Measurements from ENCODE around the gene SEC11A.

The SEC11A gene

DNA sequence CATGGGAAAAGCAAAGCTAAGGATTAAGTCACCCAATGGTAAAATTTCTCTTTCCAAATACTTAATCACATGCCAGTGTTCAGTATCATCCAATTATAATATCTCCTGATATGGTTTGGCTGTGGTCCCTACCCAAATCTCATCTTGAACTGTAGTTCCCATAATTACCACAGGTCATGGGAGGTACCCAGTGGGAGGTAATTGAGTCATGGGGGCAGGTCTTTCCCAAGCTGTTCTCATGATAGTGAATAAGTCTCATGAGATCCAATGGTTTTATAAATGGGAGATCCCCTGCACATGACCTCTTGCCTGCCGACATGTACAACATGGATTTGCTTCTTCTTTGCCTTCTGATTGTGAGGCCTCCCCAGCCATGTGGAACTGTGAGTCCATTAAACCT is 31.8 kb downstream of the SEC11A start:
- TF ChIP-seq, protein P1, sequence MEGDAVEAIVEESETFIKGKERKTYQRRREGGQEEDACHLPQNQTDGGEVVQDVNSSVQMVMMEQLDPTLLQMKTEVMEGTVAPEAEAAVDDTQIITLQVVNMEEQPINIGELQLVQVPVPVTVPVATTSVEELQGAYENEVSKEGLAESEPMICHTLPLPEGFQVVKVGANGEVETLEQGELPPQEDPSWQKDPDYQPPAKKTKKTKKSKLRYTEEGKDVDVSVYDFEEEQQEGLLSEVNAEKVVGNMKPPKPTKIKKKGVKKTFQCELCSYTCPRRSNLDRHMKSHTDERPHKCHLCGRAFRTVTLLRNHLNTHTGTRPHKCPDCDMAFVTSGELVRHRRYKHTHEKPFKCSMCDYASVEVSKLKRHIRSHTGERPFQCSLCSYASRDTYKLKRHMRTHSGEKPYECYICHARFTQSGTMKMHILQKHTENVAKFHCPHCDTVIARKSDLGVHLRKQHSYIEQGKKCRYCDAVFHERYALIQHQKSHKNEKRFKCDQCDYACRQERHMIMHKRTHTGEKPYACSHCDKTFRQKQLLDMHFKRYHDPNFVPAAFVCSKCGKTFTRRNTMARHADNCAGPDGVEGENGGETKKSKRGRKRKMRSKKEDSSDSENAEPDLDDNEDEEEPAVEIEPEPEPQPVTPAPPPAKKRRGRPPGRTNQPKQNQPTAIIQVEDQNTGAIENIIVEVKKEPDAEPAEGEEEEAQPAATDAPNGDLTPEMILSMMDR (IDR thresholded peaks at IDR 0.05; ENCODE audit: low read length, missing control alignments), result no peak
- H3K4me3 ChIP-seq (replicated peaks; ENCODE audit: low read depth, low read length), result no peak overlapping the region
- DNase-seq (ENCODE audit: low read depth), result peak; percentile 70

DNA sequence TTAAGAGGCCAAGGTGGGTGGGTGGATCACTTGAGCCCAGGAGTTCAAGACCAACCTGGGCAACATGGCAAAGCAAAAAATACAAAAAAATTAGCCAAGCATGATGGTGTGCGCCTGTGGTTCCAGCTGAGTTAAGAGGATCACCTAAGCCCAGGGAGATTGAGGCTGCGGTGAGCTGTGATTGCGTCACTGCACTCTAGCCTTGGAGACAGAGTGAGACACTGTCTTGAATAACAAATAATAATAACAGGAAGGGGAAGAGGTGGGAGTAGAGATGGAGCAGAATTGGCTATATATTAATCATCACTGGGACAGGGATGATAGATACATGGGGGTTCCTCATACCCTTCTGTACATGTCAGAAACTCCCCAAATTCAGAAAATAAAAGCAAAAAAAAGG is 34.1 kb downstream of the SEC11A start:
- DNase-seq (ENCODE audit: low read depth), result peak; percentile 92
- TF ChIP-seq, protein P1 (IDR thresholded peaks at IDR 0.05; ENCODE audit: low read length, missing control alignments), result no peak
- H3K4me3 ChIP-seq (replicated peaks; ENCODE audit: low read depth, low read length), result no peak overlapping the region

DNA sequence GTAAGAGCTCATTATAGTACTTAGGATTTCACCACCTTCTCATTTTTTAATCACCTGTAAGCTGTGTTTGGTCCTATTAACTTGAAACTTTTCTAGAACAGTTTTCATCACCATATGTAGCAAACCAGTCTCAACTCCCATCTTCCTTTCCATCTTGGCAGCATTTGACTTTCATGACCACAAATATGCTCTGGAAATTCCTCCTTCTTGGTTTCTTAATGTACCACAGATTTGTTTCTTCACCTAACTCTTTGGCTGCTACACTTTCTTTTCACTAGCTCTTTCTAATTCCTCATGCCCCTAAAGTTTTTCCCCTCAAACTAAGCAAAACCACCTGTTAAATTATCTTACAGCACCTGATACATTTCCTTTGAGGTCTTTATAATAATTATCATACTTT is 44.7 kb downstream of the SEC11A start:
- TF ChIP-seq, protein P1 (IDR thresholded peaks at IDR 0.05; ENCODE audit: low read length, missing control alignments), result no peak
- DNase-seq (ENCODE audit: low read depth), result peak; percentile 86
- H3K4me3 ChIP-seq (replicated peaks; ENCODE audit: low read depth, low read length), result no peak overlapping the region

DNA sequence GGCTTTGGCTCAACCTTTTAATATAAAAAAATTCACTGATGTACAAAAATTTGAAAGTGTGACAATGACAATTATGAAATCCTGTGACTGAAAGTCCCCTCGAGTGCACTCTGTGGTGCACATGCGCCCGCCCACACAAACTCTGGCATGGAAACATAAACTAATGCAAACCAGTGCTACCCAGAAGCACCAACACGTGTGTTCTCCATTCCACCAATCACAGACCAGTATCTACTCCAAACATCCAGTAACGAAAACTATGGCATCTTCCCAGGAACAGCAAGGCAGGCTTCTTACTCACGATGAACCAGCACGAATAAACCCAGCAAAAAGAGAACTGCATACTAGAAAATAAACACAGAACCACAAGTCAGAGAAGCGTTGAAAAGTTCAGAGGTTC is 46.2 kb downstream of the SEC11A start:
- no peak overlapping the region for H3K4me3 ChIP-seq (replicated peaks; ENCODE audit: low read depth, low read length)
- TF ChIP-seq, protein P1 (IDR thresholded peaks at IDR 0.05; ENCODE audit: low read length, missing control alignments), result no peak
- DNase-seq (ENCODE audit: low read depth), result no peak

DNA sequence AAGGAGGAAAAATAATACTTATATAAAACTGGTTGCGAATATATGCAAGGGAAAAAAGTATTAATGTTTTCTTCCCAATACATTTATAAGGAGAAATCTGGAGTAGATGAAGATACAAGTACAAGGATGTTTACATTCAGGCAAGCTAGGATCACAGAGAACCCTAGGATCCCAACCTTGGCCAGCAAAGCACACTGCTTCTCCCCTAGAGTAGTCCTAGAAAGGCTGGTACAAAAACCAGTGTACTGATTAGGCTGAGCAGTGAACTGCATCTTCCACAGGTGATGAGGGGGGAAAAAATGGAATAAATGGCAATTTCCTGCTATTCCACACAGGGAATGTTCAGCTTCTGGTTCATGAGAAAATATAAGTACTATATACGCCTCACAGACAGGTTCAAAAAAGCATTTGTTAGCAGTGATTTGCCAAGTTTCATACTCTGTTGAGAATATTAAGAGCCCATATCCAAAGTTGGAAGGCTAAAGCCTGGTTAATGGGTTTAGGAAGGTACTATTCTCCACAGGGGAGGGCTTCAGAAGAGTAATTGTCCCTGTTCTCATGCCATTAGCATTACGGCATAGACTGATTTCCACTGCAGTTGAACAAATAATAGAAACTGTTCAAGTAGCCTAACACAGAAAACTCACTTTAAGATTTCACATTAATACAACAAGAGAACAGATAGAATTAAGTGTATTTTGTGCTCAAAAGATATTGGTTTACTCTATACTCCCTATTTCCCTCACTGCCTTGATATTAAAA is 47.5 kb downstream of the SEC11A start:
- no peak overlapping the region for H3K4me3 ChIP-seq (replicated peaks; ENCODE audit: low read depth, low read length)
- TF ChIP-seq, protein P1 (IDR thresholded peaks at IDR 0.05; ENCODE audit: low read length, missing control alignments), result no peak
- no peak for DNase-seq (ENCODE audit: low read depth)

DNA sequence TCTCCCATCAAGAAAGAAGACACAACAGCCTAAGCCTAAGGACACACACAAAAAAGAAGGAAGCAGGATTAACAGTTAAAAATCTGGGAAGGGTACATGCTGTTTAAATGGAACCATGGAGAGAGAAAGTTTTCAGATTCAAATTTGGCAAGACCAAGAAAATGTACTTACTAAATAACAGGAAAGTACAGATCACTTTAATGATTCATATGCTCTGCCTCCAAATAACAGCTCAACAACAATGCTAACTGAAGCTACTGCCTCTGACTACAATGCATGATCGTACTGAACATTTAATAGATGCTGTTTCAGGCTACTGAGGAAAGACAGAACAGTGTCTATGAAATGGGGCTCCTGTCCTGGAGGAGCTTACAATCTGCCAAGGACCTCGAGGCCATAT is 49.6 kb downstream of the SEC11A start:
- DNase-seq (ENCODE audit: low read depth), result peak; percentile 50
- H3K4me3 ChIP-seq (replicated peaks; ENCODE audit: low read depth, low read length), result no peak overlapping the region
- TF ChIP-seq, protein P1 (IDR thresholded peaks at IDR 0.05; ENCODE audit: low read length, missing control alignments), result no peak

DNA sequence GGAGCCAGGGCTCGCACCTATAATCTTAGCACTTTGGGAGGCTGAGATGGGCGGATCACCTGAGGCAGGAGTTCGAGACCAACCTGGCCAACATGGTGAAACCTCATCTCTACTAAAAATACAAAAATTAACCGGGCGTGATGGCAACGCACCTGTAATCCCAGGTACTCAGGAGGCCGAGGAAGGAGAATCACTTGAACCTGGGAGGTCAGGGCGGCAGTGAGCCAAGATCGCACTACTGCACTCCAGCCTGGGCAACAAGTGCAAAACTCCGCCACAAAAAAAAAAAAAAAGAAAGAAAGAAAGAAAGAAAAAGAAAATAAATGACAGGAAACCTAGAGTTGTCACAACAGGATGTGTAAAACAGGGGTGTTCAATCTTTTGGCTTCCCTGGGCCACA is 54.9 kb downstream of the SEC11A start:
- TF ChIP-seq, protein P1 (IDR thresholded peaks at IDR 0.05; ENCODE audit: low read length, missing control alignments), result no peak
- no peak overlapping the region for H3K4me3 ChIP-seq (replicated peaks; ENCODE audit: low read depth, low read length)
- no peak for DNase-seq (ENCODE audit: low read depth)
